H1 (cell line): ENCODE results near the gene NR5A2. TPM values are rescaled to one million over a fixed set of nuclear protein-coding genes. Genes with fewer than 3 reads are reported as not detected.

Source experiments
- CHD7 ChIP-seq: fragments of 300-600 bp; sonication (generic); IDR thresholded peaks from 2 replicates; pipeline ENCODE4 v1.7.1; 2012; ENCODE audit warnings: low read length, moderate library complexity, mild to moderate bottlenecking, inconsistent platforms; ENCODE audit not compliant: insufficient replicate concordance
- CTBP2 ChIP-seq: IDR thresholded peaks from 2 replicates; pipeline ENCODE4 v1.7.0; 2011; ENCODE audit warnings: borderline replicate concordance, mild to moderate bottlenecking, moderate library complexity, mixed read lengths, low read length; ENCODE audit not compliant: insufficient read depth, insufficient read length
- EP300 ChIP-seq, 2 experiments: IDR thresholded peaks; 1 replicate in 1 of 2; 2 replicates in 1 of 2; pipeline ENCODE4 v1.6.1; 2011 to 2012; ENCODE audit warnings: low read depth in 2 of 2, low read length in 2 of 2, mild to moderate bottlenecking in 2 of 2, borderline replicate concordance in 1 of 2, inconsistent platforms in 1 of 2, moderate library complexity in 1 of 2
- GABPA ChIP-seq: IDR thresholded peaks from 2 replicates; pipeline ENCODE4 v1.6.1; 2011; ENCODE audit warnings: mild to moderate bottlenecking, low read length, moderate library complexity, borderline replicate concordance; ENCODE audit not compliant: insufficient read depth
- GTF2F1 ChIP-seq: IDR thresholded peaks from 2 replicates; pipeline ENCODE4 v1.6.1; 2012; ENCODE audit warnings: low read depth, low read length, improper control_type of control experiment, borderline replicate concordance
- KDM4A ChIP-seq: IDR thresholded peaks from one replicate; pipeline ENCODE4 v1.7.1; 2012; ENCODE audit warnings: low read depth, mild to moderate bottlenecking, moderate library complexity, low read length, inconsistent platforms; ENCODE audit not compliant: severe bottlenecking
- PHF8 ChIP-seq: fragments of 200-600 bp; sonication (generic); conservative IDR thresholded peaks from 2 replicates; pipeline ENCODE4 v1.7.1; 2012; ENCODE audit warnings: low read depth, mild to moderate bottlenecking, inconsistent platforms, low read length, moderate library complexity
- POLR2A ChIP-seq, 2 experiments: IDR thresholded peaks; 1 replicate in 1 of 2; 2 replicates in 1 of 2; pipeline ENCODE4 v1.6.1; 2011; ENCODE audit warnings: low read depth in 2 of 2, low read length in 2 of 2, mild to moderate bottlenecking in 2 of 2; ENCODE audit errors: control extremely low read depth in 1 of 2
- SIRT6 ChIP-seq: IDR thresholded peaks from one replicate; pipeline ENCODE4 v1.7.1; 2012; ENCODE audit warnings: low read length, inconsistent platforms
- polyA plus RNA-seq, 7 experiments: library from polyadenylated mRNA; depleted of rRNA in 3 of 7; stranded (reverse) in 5 of 7; unstranded in 2 of 7; fragments of >200 nt in 5 of 7; fragments of 200-250 nt in 2 of 7; gene quantifications; 1 replicate in 5 of 7; 2 replicates in 1 of 7; 4 replicates in 1 of 7; pipeline versions ENCODE4 v1.2.1 to v1.2.3, GENCODE V29; 2011 to 2013; ENCODE audit warnings: missing spikeins in 2 of 7, mixed read lengths in 2 of 7
- total RNA-seq: library from RNA; stranded (reverse); fragmentation: NEBNext Ultra II Directional; extraction: Animal tissue kit (Norgen Biotek cat#: 25700); gene quantifications from 2 replicates; pipeline ENCODE4 v1.2.1, GENCODE V29; 2021
- TF ChIP-seq, protein P1 (sequence below): IDR thresholded peaks from 2 replicates; pipeline ENCODE4 v1.6.1; 2012; ENCODE audit warnings: inconsistent platforms

Gene NR5A2
- total and polyA plus RNA-seq, 2 of the 8 experiments (the other 6 are each of a cell fraction or from before 2014, with no cell fraction given) = 1.7 to 11.6 TPM

DNA sequence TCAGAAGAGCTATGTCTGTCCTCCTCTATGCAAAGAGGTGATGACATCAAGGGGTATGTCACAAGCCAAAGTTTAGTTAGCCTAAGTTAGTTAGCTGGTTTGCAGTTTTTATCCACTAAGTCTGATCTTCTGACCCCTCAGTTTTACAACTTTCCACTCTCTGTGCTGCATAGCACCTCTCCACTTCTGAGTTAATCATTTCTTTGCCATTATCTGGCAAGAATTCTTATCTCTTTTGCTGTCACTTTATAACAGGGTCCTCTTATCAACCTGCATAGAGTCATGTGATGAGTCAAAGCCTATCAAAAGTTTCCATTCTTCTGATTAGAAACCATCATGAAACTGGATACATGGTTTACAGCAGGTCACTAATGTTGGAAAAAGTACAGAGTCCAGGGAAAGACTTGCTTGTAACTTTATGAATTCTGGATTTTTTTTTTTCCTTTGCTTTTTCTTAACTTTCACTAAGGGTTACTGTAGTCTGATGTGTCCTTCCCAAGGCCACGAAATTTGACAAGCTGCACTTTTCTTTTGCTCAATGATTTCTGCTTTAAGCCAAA, at the start of gene NR5A2 (continued):
- TF ChIP-seq, protein P1, sequence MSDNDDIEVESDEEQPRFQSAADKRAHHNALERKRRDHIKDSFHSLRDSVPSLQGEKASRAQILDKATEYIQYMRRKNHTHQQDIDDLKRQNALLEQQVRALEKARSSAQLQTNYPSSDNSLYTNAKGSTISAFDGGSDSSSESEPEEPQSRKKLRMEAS = no peak
- TF ChIP-seq GTF2F1 = no peak
- TF ChIP-seq KDM4A = no peak
- no peak for TF ChIP-seq CHD7
- no peak for TF ChIP-seq POLR2A (IDR thresholded peaks at IDR 0.05; ENCODE audit: control extremely low read depth in 1 of 2, low read depth in 2 of 2, low read length in 2 of 2)
- TF ChIP-seq GABPA = no peak
- no peak for TF ChIP-seq EP300 (IDR thresholded peaks at IDR 0.05; ENCODE audit: borderline replicate concordance in 1 of 2, low read depth in 2 of 2, low read length in 2 of 2)
- no peak for TF ChIP-seq CTBP2
- no peak for TF ChIP-seq SIRT6
- TF ChIP-seq PHF8 = no peak
